TTC549 (cell line): ENCODE results near the gene ZFP62.

ENCODE experiments used
- FAIRE-seq: peaks from 2 replicates; lab custom pipeline; 2012; peaks lifted over from hg19 to GRCh38; lab: Jason Lieb, UNC

ZFP62 gene

DNA sequence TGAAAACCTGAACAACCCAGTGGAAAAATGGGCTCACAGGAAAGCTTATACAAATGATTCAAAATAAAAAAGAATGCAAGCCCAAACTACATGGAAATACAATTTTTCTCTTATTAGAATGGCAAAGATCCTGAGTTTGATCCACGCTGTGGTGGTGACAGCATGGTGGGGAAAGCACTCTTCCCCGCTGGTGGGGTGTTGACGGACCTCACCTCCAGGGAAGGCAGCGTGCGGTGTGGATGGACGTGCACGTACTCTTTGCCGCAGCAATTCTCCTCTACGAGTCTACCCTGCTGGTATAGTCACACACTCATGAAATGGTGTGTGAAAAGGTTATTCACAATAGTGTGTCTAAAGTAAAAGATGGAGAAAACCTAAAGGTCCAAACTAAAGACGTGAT, 5.9 kb upstream of the ZFP62 start:
- no peak for FAIRE-seq

- no peak for FAIRE-seq
These were observed 5.1 kb upstream of the ZFP62 start for GRCh38 chr5:180865981-180866695.

- FAIRE-seq: no peak
These were observed 1.6 kb upstream of the ZFP62 start for GRCh38 chr5:180862645-180863044.

GRCh38 chr5:180860273-180860886, 696 bp downstream of the ZFP62 start:
- no peak for FAIRE-seq

DNA sequence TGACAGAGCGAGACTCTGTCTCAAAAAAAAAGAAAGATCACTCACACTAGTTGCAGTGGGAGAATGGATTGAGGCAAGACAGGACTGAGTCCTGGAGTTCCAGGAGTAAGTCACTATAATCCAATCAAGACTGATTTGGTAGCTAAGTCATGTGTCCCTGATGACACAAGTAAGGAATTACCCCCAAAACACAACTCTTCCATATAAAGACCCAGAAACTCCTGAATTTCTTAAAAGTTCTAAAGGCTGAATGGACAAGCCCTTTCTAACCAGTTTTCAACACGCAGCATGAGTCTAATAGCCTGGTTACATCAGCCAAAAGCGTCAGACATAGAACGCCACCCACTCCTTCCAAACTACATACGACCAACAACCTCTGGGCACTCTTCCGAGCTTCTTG, 2.5 kb downstream of the ZFP62 start:
- FAIRE-seq: no peak

- no peak for FAIRE-seq
These were observed 7.3 kb downstream of the ZFP62 start for GRCh38 chr5:180853848-180854176.

DNA sequence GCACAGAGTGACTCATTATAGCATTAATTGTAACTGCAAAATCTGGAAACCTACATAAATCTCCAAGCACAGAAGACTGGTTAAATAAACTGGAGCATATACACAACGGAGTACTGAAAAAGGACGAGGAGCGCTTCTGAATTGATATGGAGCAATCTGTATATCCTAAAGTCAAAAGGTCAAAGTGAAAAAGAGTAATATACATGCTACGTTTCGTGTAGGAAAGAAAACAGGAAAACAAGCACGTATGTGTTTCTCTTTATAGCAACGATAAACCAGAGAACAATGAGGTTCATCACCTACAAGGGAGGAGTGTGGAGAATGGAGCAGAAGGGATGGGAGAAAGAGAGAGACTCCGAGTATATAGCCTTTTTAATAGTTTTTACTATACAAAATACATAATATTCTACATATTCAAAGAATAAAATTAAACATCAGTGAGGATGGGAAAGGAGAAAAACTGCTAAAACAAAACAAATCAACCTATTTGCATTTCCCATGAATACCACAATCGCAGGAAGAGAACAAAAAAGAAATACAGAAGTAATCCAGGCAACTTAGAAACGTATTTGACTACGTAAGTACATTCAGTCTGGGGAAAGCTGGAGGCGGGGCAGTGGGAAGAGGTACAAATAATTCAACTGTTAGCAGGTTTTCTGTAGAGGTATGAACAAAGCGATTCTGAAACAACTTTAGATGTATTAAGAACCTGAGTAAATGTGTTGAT, 7.8 kb downstream of the ZFP62 start:
- FAIRE-seq: no peak

GRCh38 chr5:180852495-180852894, 8.6 kb downstream of the ZFP62 start:
- FAIRE-seq: no peak

DNA sequence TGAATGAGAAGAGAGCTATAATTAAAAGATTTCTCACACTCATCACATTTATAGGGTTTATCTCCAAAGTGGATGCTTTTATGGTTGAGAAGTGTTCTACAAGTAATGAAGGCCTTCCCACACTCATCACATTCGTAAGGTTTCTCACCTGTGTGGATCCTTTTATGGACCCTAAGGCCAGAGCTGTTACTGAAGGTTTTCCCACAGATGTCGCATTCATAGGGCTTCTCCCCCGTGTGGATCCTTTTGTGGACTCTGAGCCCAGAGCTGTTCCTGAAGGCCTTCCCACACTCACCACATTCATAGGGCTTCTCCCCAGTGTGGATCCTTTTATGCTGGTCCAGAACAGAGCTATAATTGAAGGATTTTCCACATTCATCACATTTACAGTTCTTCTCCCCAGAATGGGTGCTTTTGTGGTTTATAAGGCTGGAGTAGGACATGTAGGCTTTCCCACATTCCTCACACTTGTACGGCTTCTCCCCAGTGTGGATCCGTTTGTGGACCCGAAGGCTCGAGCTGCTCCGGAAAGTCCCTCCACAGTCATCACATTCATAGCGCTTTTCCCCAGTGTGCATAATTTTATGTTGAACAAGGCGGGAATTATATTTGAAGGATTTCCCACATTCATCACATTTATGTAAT, 10.5 kb downstream of the ZFP62 start:
- no peak for FAIRE-seq

DNA sequence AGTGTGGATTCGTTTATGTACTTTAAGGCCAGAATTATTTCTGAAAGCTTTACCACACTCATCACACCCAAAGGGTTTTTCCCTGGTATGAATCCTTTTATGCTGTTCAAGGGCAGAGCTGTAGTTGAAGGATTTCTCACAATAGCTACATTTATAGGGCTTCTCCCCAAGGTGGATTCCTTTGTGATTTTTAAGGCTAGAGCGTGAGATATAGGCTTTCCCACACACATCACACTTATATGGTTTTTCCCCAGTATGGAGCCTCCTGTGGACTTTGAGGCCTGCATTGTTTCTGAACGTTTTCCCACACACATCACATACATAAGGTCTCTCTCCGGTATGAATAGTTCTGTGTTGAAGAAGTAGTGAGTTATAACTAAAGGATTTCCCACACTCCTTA, 11.2 kb downstream of the ZFP62 start:
- FAIRE-seq: no peak

DNA sequence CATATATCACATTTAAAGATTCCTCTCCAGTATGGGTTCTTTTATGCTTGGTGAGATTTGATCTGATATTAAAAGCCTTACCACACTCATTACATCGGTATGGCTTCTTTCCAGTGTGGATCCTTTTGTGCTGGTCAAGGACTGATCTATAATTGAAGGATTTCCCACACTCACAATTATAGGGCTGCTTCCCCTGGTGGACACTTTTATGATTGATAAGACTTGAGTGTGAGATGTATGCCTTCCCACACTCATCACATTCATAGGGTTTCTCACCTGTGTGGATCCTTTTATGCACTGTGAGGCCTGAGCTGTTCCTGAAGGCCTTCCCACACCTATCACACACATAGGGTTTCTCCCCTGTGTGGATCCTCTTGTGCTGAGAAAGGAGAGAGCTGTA, 12.2 kb downstream of the ZFP62 start:
- no peak for FAIRE-seq

DNA sequence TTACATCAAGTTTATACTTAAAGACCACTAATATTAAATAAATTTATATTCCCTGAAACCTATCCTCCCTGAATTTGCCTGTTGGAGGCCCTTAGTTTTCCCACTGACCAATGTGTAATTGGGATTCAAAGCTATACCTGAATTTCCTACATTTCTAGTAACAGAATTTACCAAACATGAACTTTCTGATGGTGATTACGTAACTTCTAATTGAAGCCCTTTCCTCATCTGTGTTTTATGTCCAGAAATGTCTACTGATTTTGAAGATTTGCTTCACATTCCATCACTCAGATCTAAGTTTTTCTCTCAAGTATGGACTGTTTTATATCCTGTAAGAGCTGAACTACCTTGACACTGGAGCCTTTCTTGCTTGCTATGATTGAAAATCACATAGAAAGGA, 12.8 kb downstream of the ZFP62 start:
- no peak for FAIRE-seq

DNA sequence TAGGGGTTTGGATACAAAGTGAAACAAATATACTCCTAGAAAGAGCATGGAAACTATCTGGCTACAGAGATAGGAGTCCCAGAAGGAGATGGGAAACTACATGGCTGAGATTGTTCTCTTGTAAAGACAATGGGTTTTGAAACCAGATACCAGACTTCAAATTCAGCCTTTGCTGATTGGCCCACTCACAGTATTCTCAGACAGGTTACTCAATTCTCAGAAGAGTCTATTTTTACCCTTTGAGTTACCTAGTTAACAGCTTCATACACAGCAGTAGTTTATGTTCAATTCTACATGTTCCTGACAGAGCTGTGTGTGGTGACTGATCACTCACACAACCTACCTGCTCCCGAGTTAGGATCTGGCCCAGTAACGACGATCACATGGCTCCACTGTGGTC, 14.1 kb downstream of the ZFP62 start:
- no peak for FAIRE-seq

DNA sequence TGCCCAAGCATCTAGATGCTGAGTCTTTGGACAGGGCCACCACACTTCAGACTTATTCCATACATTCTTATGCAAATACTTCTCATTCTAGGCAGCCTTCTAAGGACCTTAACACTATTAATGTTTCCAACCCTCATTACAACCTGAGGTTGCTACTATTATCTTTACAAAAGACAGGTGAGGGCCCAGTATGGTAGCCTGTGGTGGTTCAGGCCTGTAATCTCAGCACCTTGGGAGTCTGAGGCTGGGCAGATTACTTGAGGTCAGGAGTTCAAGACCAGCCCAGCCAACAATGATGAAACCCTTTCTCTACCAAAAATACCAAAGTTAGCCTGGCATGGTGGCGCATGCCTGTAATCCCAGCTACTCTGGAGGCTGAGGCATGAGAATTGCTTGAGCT, 16.2 kb downstream of the ZFP62 start:
- no peak for FAIRE-seq

GRCh38 chr5:180844432-180844831, 16.6 kb downstream of the ZFP62 start:
- FAIRE-seq: no peak

- FAIRE-seq: no peak
These were observed 21.1 kb downstream of the ZFP62 start for GRCh38 chr5:180839935-180840334.

GRCh38 chr5:180839227-180839626, 21.8 kb downstream of the ZFP62 start:
- FAIRE-seq: no peak

GRCh38 chr5:180837478-180837877, 23.6 kb downstream of the ZFP62 start:
- no peak for FAIRE-seq

DNA sequence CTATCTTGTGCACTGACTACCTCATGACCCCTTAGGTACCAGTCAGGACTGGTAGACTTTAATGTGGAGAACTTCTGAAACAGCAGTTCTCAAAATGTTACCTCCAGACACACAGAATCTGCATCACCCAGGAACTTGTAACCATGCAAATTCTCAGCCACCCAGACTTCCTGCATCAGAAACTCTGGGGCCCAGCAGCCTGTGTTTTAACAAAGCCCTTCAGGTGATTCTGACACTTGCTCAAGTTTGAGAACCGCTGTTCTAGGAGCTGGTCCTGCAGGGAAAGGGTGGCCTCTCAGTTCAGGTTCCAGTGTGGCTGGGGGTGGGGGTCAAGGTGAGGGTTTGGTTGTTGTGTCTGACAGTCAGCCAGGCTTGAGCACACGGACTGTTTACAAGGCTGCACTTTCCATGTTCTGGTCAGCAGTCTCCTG, 28.4 kb downstream of the ZFP62 start:
- FAIRE-seq: no peak

- FAIRE-seq: no peak
These were observed 29.7 kb downstream of the ZFP62 start for GRCh38 chr5:180831139-180832093.

DNA sequence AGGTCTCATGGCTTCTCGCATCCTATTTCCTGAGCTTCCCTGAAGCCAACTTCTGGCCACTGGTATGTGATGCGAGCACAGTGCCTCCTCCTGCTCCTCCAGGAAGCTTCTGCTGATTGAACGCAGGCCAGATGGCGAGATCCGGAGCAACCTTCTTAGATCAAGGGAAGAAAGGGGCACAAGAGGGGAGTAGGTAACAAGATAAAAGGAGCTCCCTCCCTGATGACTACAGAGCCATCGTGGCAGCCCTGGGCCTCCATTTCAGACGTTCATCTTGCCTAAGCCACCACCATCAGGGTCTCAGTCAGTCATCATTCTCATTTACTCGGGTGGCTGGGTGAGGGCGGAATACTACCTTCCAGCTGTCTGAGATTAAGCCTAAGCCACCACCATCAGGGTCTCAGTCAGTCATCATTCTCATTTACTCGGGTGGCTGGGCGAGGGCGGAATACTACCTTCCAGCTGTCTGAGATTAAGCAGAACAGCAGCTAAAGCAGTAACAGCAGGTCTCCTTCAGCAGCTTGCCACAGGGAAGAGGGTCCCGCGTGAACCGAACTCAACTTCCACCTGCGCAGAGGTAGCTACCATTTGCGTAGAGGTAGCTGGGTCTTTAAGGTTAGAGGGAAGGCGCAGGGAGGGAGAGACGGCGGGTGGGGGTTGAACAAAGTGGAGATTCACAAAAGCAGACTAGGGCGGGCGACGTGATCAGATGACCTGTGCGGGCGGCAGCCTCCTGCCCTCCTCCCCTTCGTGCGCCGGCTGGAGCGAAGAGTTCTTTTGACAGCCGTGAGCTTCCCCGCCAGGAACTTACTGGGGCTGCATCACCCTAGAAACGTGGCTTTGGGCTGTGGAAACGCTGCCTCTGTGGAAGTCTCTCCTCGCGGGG, 30.6 kb downstream of the ZFP62 start:
- no peak for FAIRE-seq
